Measurements from ENCODE around the gene FPGS. TPM values are rescaled to one million over a fixed set of nuclear protein-coding genes. Genes with fewer than 3 reads are reported as not detected.

FPGS gene
- total and polyA plus RNA-seq, 8 donors = 29.1 to 235 (median 70.4) TPM

- Histone ChIP-seq H3K27ac (peak overlapping the region; percentile 1 to 40 (median 26)), H3K36me3 (peaks cover 10 to 30% (median 14%) of the 10 kb centered on the region in 4 donors), H3K9me3 (no peaks in the 10 kb centered on the region), H3K4me3 (no peak overlapping the region), H3K27me3 (no peaks in the 10 kb centered on the region), H3K4me1 (peaks cover 37 to 73% (median 48%) of the 10 kb centered on the region in 4 donors)
- DNase-seq = peak; percentile 54 to 58
- no peak for TF ChIP-seq POLR2A (IDR thresholded peaks at IDR 0.05)
- peak in 1 of 3 donors; percentile 14 for TF ChIP-seq POLR2AphosphoS5 (IDR thresholded peaks at IDR 0.05)
- intact Hi-C loops (cut with DNase I; ENCODE audit: low total_unique reads) = no loop called here
- WGBS, 5 donors = 33 to 43% (median 35%) methylated on average over 8 of the region's 8 CpGs
Observed at GRCh38 chr9:127796225-127796813, 6.4 kb upstream of the FPGS start.

GRCh38 chr9:127796852-127797370 is 5.8 kb upstream of the FPGS start:
- no peaks in the 10 kb centered on the region for H3K9me3 ChIP-seq
- intact Hi-C loops (cut with DNase I; ENCODE audit: low total_unique reads) = no loop called here
- H3K27ac ChIP-seq = peak overlapping the region in 4 of 5 donors; percentile 1 to 40 (median 28)
- no peak overlapping the region for H3K4me3 ChIP-seq
- TF ChIP-seq EP300 (IDR thresholded peaks at IDR 0.05) = no peak
- TF ChIP-seq POLR2A (IDR thresholded peaks at IDR 0.05) = no peak
- no peak for TF ChIP-seq CTCF (IDR thresholded peaks at IDR 0.05)
- TF ChIP-seq POLR2AphosphoS5 (IDR thresholded peaks at IDR 0.05) = no peak
- H3K4me1 ChIP-seq = peaks cover 39 to 79% (median 52%) of the 10 kb centered on the region in 4 donors
- 35 to 44% (median 41%) methylated on average over 11 of the region's 11 CpGs for WGBS, 5 donors
- H3K27me3 ChIP-seq = no peaks in the 10 kb centered on the region
- DNase-seq = no peak
- H3K36me3 ChIP-seq = peaks cover 5 to 24% (median 8%) of the 10 kb centered on the region in 4 donors

- H3K9me3 ChIP-seq = no peaks in the 10 kb centered on the region
- peaks cover 30 to 67% (median 43%) of the 10 kb centered on the region in 4 donors for H3K4me1 ChIP-seq
- H3K27ac ChIP-seq = peak overlapping the region; percentile 93 to 99 (median 96)
- 23 to 30% (median 25%) methylated on average over 10 of the region's 10 CpGs for WGBS, 5 donors
- no peaks in the 10 kb centered on the region for H3K27me3 ChIP-seq
- H3K36me3 ChIP-seq = peaks cover 14 to 24% (median 19%) of the 10 kb centered on the region in 4 donors
- TF ChIP-seq CTCF (IDR thresholded peaks at IDR 0.05) (no peak), POLR2AphosphoS5 (IDR thresholded peaks at IDR 0.05) (peak in 1 of 3 donors; percentile 6)
- intact Hi-C loops (cut with DNase I; ENCODE audit: low total_unique reads) = loop anchor here (10.0 kb wide), 1 partner anchor 63 kb away; no protein-coding TSS in a partner anchor
- peak in 1 of 2 donors; percentile 69 for DNase-seq
- peak overlapping the region; percentile 54 to 72 (median 58) for H3K4me3 ChIP-seq
Observed at GRCh38 chr9:127801955-127802575, 617 bp upstream of the FPGS start.

- WGBS, 5 donors = 32 to 47% (median 37%) methylated on average over 18 of the region's 18 CpGs
- intact Hi-C loops (cut with DNase I; ENCODE audit: low total_unique reads) = loop anchor here (10.0 kb wide), 1 partner anchor 61 kb away; no protein-coding TSS in a partner anchor
Observed at GRCh38 chr9:127803507-127804352, 1.0 kb downstream of the FPGS start.

More at GRCh38 chr9:127803507-127804352, 1.0 kb downstream of the FPGS start:
- Histone ChIP-seq H3K4me3 (peak overlapping the region; percentile 54 to 72 (median 58)), H3K27ac (peak overlapping the region; percentile 93 to 99 (median 96)), H3K9me3 (no peaks in the 10 kb centered on the region), H3K4me1 (peaks cover 27 to 55% (median 33%) of the 10 kb centered on the region in 4 donors), H3K27me3 (no peaks in the 10 kb centered on the region), H3K36me3 (peaks cover 30 to 41% (median 35%) of the 10 kb centered on the region in 4 donors)
- TF ChIP-seq EP300 (IDR thresholded peaks at IDR 0.05) (no peak), POLR2AphosphoS5 (IDR thresholded peaks at IDR 0.05) (peak in 2 of 3 donors; percentile 25 to 70), POLR2A (IDR thresholded peaks at IDR 0.05) (peak in 1 of 4 donors; percentile 8), CTCF (IDR thresholded peaks at IDR 0.05) (no peak)
- DNase-seq = peak; percentile 53 to 74

All from stomach (tissue), 9 donors.